Measurements from ENCODE around the gene GOLGA6L22.
"Not testable (repeated sequence)": the region's sequence is repeated elsewhere in the genome, so short reads cannot be mapped to it uniquely, and the experiment has no call there.

Gene GOLGA6L22, protein sequence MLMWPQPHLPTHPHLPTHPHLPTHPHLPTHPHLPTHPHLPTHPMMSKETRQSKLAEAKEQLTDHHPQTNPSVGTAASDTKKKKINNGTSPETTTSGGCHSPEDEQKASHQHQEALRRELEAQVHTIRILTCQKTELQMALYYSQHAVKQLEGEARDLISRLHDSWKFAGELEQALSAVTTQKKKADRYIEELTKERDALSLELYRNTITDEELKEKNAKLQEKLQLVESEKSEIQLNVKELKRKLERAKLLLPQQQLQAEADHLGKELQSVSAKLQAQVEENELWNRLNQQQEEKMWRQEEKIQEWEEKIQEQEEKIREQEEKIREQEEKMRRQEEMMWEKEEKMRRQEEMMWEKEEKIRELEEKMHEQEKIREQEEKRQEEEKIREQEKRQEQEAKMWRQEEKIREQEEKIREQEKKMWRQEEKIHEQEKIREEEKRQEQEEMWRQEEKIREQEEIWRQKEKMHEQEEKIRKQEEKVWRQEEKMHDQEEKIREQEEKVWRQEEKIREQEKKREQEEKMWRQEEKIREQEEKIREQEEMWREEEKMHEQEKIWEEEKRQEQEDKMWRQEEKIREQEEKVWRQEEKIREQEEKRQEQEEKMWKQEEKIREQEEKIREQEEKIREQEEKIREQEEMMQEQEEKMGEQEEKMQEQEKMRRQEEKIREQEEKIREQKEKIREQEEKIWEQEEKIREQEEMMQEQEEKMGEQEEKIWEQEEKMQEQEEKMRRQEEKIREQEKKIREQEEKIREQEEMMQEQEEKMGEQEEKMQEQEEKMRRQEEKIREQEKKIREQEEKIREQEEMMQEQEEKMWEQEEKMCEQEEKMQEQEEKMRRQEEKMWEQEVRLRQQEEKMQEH

DNA sequence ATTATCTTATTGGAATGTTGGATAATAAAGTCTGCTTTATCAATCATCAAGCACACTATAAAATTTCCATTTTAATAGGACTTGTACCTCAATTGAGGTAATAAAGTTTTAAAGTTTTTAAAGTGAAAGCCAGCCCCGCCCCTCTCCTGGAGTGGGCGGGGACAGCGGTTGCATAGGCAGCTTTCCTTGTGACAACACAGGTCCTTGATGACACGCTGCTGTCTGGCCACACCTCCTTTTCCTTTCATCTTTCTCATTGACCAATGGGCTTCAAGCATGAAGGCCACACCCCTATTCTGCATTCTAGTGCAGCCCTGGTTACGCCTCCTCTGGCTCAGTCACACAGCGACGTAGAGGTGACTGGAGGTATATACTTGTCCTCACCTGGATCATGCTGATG, at the start of gene GOLGA6L22:
GOLGA6L22 (plus strand) TSS at position 301 of the 400 bp plus-strand sequence; CDS start at position 392, 91 bp downstream.
- FAIRE-seq; DNase-seq (ENCODE audit: low spot score): not testable (repeated sequence)

DNA sequence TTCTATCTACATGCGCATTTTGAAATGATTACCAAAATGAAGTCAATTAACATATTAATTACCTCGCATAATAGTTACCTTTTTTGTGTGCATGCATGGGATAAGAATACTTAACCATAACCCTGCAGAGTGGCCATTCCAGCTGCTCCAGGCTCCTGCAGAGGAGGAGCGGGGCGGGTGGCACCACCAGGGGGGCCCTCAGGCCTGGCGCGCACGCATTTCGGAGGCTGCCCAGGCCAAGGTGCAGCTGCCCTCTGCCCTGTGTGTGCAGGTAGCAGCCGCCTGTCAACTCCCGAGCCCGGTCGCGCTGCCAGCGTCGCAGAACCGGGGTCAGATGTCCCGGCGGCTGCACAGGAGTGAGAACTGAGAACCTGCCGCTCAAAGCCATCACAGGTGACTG, 41.4 kb upstream of the GOLGA6L22 start:
- not testable (repeated sequence) for DNase-seq (ENCODE audit: low spot score); FAIRE-seq

DNA sequence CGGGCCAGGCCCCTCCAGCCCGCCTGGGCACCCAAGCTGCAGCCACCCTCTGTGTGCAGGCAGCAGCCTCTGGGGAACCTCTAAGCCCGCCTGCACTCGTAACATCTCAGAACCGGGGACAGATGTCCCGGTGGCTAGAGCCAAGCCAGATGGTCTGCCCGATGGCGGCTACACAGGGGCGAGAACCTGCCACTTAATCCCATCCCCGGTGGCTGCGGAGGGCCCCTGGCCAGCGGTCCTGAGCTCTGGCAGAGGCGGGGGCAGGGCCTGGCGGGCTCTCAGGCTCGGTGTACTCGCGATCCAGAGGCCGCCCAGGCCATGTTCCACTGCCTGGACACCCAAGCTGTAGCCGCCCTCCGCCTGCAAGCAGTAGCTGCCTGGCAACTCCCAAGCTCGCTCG, 40.9 kb upstream of the GOLGA6L22 start:
- FAIRE-seq; DNase-seq (ENCODE audit: low spot score): not testable (repeated sequence)

DNA sequence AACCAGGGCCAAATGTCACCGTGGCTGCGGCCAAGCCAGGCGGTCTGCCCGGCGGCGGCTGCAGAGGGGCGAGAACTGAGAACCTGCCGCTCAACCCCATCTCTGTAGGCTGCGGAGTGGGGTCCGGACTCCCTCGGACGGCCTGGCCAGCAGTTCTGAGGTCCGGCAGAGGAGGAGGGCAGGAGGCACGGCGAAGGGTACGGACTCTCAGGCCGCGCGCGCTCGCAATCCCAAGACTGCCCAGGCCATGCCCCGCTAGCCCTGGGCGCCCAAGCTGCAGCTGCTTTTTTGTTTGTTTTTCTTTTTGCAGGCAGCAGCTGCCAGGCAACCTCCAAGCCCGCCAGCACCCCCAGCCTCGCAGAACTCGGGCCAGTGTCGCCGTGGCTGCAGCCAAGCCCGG, 40.5 kb upstream of the GOLGA6L22 start:
- not testable (repeated sequence) for DNase-seq (ENCODE audit: low spot score); FAIRE-seq

DNA sequence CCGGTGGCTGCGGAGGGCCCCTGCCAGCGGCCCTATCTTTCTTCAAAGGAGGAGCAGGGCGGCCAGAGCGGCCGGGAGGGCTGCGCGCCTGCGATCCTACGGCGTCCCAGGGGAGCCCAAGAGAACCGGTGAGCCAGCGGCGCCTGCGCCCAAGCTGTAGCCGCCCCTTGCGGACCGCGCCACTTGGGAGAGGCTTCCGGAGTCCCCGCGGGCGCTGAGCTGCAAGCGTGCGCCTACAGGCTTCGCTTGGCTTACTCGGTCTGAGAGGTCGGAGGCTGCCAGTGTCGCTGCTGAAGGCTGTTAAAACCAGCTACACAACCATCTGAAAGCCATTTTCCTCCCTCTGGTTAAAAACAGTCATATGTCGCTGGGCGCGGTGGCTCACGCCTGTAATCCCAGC, 40.0 kb upstream of the GOLGA6L22 start:
- not testable (repeated sequence) for FAIRE-seq; DNase-seq (ENCODE audit: low spot score)

DNA sequence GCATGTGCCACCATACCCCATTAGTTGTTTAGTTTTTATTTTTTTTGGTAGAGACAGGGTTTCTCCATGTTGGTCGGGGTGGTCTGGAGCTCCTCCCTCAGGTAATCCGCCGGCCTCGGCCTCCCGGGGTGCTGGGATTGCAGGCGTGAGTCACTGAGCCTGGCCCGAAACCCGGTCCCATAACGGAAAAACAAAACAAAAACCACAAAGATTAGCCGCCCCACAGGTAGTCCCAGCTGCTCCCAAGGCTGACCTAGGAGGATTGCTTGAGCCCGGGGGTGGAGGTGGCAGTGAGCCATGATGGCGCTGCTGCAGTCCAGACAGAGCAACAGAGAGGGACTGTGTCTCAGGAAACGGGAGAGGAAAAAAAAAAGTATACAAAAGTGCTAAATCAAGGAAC, 38.4 kb upstream of the GOLGA6L22 start:
- not testable (repeated sequence) for DNase-seq (ENCODE audit: low spot score); FAIRE-seq

DNA sequence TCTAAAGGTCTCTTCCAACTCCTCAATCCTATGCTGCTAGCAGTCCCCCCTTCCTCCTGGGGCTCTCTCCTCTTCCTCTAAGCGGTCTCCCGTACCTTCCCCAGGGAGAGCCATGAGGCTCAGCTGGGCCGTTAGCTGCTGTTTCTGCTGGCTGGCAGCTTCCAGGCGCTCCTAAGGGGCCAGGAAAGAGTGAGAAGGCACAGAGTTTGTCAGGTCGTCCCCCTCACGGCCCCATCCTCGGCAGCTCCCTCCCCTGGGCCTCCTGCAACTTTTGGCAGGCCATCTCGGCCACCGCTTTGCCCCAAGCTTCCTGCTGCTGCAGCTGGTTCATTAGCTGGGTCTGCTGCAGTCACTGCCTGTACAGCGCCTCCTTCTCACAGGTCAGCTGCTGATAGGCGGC, 29.3 kb upstream of the GOLGA6L22 start:
- not testable (repeated sequence) for DNase-seq (ENCODE audit: low spot score); FAIRE-seq

DNA sequence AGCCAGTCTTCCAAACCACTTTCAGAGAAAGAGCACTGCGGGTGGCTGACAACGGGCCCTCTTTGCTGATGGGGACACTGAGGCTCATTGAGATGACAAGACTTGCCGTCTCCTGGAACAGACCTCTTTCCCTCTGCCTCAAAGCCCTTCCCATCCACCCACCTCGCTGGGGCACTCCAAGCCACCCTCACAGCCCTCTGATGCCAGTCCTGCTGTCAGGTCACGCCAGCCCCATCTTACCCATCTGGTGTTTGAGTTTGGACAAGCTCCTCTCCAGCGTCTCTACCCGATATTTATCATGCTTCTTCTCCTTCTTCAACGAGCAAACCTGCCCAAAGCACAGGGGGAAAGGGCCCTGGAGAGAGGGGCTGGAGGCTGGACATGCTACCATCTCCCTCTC, 27.0 kb upstream of the GOLGA6L22 start:
- FAIRE-seq; DNase-seq (ENCODE audit: low spot score): not testable (repeated sequence)

DNA sequence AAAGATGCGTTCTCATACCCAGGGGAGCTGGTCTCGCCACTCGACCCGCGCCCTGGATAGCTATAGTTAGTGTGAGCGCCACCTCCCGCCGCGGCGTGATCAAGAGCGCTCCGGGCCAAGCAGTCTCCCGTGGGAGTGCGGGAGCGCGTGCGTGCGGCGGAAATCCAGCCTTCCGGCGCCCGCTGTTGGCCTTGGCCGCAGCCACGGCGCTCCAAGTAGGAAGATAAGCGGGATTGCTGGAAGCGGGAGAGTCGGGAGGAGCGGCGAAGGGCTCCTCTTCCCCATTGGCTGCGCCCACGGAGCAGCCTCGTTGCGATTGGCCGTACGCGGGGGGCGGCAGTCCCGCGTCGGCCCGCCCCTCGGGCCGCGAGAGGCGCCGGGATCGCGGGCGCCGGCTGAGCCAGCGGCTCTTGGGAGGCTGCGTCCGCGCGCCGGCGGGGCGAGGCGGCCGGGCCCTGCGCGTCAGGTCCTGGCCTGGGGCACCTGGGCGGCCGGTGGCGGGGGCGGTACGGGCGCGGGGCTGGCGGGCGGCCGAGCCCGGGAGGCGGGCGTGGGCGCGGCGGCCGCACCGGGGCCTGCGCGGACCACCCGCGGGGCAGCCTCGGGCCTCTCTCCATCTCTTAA, 35.9 kb downstream of the GOLGA6L22 start:
- not testable (repeated sequence) for FAIRE-seq
- DNase-seq (ENCODE audit: low spot score), result peak; percentile 23

DNA sequence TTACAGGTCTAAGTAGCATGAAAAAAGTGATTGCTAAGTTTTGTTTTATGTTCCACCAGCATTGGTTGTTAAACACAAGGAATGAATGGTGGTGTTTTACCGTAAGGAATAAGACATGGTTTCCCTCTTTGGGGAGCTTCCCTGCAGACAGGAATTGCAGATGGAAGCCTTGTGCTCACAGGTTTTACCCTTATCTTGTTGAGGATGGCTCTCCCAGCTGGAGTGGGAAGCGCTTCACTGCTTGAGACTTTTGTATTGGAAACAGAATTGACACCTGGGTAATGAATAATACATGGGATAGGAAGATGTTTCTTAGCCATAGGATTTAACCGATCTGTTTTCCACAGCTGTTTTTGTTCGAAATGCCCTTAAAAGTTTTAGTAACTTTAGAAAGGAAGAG, 38.5 kb downstream of the GOLGA6L22 start:
- not testable (repeated sequence) for FAIRE-seq; DNase-seq (ENCODE audit: low spot score)

DNA sequence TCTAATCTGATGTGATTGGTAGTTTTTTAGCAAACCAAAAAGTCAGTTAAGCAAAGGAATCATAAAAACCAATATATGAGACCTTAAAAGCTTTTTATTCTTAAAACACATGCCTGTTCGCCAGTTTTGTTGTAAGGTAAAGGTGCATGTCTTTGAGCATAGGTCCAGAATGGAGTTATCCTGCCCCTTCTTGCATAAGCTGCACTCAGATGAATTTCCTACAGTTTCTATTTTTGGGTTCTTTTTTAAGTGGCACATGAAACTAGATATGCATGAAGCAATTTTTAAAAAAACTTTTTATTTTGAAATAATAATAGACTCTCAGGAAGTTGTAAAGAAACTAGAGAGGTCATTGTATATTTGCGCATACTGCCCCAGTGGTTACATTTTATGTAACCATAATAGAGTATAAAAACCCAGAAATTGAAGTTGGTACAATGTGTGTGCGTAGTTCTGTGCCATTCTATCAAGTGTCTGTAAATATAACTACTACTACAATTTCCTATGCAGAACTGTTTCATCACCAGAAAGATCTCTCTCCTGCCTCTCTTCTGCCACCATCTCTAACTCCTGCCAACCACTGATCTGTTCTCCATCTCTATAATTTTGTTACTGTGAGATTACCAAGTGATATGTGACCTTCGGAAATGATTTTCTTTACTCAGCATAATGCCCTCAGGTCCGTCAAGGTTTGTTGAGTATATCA, 39.7 kb downstream of the GOLGA6L22 start:
- FAIRE-seq; DNase-seq (ENCODE audit: low spot score): not testable (repeated sequence)

DNA sequence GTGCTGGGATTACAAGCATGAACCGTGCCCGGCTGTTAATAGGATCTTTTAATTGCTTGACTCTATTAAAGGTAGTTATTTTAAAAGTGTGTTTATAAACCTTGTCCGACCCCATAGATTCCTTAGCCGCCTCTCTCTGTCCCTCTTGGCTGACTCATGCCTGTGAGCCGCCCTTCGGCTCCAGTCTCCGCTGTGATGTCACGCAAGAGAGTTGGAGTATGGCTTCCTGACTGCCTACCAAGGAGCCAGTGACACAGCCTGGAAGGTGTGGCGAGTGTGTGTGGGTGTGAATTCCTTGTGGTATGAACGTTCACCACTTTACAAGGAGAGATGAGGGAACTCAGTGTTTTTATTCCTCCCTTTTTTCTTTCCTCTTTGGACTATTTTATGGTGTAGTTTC, 43.6 kb downstream of the GOLGA6L22 start:
- FAIRE-seq; DNase-seq (ENCODE audit: low spot score): not testable (repeated sequence)

DNA sequence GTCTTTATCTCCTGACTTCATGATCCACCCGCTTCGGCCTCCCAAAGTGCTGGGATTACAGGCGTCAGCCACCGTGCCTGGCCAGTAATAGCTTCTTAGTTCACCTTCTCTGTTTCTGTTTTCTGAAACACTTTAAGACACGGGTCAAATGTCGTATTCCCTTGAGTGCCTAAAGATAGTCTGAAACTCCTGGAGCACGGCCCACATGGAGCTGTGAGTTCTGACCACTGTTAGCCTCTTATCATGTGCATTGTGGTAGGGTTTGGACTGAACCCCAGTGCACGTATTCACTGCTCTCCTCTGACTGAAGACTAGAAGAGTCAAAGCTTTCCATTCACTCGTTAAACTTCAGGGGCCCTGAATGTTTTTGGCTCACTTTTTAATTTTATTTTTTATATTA, 48.3 kb downstream of the GOLGA6L22 start:
- DNase-seq (ENCODE audit: low spot score); FAIRE-seq: not testable (repeated sequence)

DNA sequence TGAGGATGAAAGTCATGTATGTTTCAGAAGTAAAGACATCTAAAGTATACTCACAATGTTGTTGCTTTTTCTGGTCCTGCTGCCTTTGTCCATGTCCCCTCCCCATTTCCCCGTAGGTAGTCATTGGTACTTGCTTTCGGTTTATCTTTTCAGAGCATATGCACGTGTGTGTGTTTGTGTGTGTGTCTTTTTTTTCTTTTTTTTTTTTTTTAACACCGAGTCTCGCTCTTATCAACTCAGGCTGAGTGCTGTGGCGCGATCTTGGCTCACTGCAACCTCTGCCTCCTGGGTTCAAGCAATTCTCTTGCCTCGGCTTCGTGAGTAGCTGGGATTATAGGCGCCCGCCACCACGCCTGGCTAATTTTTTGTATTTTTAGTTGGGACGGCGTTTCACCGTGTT, 57.4 kb downstream of the GOLGA6L22 start:
- FAIRE-seq; DNase-seq (ENCODE audit: low spot score): not testable (repeated sequence)

Data from RCC 7860 (cell line).